Mucosa of gallbladder (tissue), 1 donor: Measurements from ENCODE around the gene FAM241B. TPM values are rescaled to one million over a fixed set of nuclear protein-coding genes. Genes with fewer than 3 reads are reported as not detected.
A peak's percentile ranks its signal among the peaks of the same experiment; 100 is the strongest.

Experiments
- DNase-seq: peaks from one replicate; pipeline ENCODE4 v3.0.0-alpha.2; 2020; ENCODE audit warnings: low spot score
- total RNA-seq: library from RNA; stranded (reverse); gene quantifications from one replicate; pipeline ENCODE4 v1.2.1, GENCODE V29; 2021
- donor health status: DM: no; HTN: no; CAD: no.

The FAM241B gene
- total RNA-seq, 1 donor from 2014 or later = 4.0 TPM

GRCh38 chr10:69634759-69635425, 4.8 kb downstream of the FAM241B start:
- DNase-seq = no peak

- no peak for DNase-seq
Observed at GRCh38 chr10:69635428-69636272, 5.6 kb downstream of the FAM241B start.

- no peak for DNase-seq
Observed at GRCh38 chr10:69636273-69636575, 6.2 kb downstream of the FAM241B start.

- DNase-seq = no peak
Observed at GRCh38 chr10:69636626-69637605, 6.9 kb downstream of the FAM241B start.

DNA sequence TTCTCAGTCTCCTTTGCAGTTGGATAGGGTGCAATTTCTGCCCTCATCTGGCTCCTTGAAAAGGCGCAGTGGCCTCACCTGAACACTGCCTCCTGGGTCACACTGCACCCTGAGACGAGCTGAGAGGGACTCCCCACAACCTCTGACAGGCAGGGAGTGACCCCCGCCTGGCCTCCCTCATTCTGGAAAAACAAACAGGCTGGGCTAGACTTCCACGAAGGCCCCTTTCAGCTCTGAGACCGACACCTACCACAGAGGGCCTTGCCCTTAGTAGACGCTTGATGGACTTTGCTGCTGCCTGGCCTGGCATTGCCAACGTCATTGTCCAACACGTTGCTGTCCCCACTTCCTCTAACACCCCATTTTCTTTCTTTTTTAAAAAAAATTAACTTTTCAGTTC, 8.6 kb downstream of the FAM241B start:
- no peak for DNase-seq

DNA sequence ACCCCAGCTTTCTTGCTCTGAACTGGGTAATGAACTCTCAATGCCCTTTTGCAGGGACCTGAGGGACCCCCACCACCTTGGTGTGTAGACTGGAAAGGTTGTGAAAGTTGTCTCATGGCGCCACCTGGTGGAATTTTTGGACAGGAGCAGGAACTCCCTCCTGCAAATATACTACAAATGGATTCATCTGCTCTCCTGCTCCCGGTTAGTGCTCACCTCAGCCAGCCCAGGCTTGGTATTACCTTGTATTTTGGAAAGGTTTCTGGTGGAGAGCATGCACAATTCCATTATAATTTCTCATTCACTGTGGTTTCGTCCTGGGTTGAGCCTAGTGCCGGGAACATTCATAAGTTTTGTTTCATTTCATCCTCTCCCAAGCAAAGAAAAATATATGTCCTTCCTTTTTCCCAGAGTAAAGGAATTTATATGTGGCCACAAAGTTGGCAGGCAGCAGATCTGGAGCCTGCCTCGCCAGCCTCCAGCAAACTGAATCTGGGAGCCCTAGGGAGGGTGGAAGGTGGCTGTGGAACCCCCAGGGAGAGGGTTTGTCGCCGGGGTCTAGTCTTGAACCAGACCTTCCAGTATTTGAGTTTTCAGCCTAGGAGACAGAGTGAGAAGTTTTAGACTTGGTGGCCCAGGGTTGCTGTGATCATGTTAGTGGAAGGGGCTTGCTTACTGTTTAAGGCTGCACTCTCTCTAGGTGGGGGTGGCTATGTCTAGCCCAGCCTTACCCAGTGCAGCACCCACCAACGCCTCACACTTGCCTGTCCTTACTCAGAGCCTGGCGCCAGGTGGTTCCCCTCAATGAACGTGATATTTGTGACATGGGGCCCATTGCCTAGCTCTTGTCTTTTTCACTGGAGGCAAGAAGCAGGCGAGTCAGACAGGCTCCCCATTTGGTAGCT, 9.5 kb downstream of the FAM241B start:
- peak; percentile 63 for DNase-seq

DNA sequence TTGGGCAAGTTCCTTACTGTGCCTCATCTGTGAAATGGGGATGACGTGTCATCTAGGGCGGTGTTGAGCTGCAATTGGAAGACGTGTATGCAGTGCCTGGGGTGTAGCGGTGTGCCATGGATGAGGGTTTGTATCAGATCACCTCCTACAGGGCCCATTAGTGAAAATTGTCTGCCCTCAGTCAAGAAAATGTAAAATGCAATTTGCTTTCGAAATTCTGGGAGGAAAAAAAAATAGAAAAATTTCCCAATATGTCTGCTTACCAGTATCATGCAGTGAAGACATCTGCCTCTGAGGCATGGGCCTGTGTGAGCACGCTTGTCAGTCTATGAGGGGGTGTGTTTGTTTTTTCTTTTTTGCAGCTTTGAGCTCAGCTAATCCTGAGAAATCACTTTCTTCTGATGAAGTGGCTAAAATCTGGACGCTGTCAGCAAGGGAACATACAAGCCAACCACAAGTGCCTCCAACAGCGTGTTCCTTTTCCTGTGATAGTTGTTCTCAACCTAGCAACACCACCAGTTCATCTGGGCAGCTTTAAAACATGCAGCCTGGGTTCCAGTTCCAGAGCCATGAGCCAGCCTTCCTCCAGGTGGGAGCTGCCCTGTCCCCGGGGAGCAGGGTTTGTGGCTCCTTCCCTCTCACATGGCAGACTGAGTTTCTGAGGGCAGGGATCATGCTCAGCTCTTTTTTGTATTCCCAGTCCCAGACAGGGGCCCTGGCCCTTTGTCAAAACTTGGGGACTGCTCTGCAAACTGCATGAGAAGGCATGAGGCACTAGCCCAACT, 10.3 kb downstream of the FAM241B start:
- no peak for DNase-seq

DNA sequence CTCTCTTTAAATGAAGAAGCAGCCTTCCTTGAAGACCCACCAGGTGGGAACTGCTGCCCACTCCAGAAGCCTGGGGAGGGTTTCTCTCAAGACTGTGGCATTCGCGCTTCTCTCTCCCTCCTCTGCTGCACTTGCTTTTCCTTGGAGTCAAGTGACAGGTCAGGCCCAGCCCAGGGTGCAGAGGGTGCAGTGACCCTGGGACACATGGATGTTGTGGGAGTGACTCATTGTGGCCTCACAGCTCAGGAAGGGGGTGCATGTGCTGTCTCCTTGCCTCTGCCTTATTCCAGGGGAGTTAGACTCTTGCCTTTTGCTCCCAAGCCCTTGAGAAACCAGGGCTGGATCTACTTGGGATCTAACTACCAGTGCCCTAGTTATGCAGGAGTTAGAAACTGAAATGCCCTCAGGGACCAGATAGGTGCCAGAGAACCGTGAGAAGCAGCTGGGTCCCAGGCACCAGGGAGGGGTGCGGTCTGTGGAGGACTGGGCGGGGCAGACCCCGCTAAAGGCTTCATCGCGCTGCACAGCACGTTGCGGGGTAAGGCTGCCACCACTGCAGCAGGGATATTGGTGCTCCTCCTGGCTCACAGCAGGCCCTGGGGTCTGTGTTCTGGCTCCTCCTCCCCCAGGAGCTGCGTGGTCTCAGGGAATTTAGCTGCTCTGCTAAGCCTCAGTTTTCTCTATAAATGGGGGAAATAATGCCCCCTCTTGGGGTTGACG, 11.4 kb downstream of the FAM241B start:
- DNase-seq = no peak

DNA sequence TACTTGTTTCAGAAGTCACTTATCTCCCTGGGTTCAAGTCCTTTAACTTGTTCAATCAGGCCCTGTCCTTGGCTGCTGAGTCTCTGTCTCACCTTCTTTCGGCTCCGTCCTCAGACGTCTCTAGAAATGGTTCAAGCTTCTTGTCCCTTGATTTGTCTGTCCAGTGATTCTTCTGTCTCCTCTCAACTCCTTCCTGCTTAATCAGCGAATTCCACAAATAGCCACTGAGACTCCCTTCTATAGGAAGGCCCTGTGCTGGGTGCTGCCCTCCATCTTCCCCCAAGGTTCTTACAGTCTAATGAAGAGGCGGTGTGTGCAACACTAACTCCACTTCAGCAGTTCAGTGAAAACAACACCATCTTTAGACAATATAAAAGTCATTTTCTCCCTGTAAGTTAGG, 12.7 kb downstream of the FAM241B start:
- no peak for DNase-seq

DNA sequence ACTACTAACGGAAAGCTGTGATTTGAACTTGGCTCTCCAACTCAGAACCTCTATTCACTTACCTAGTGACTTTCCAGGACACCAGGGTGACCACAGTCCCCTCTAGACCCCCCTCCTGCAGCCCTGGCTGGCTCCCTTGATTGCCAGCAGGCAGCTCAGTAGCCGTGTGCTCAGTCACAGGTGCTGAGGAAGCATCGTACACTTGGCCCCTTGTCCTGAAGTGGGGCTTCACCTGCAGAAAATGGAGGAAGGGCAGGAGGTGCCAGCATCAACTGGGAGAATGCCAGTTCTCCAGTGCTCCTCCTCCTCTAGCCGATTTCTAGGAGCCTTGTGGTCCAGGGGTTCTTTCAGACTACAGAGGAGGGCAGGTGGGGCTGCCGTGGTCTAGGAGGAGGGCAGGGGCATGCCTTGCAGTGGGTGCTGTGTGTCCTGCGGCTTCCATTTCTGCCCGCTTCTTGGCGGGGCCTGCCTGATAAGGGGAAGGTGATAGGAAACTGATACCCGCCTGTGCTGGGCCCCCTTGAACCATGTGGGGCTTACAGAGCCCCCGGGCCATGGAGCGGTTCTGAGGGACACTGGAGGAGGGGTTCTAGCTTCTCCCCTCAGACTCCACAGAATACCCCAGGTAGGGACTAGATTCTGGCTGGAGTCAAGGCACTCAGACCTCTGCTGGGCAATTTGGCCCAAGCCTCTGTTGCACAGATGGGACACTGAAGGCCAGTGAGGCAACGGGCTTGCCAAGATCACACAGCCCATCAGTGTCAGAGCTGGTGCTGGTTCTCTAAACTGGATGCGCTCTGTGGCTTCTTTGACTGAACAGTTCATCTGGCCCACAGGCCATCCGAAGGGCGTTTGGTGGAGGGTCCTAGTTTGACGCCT, 14.0 kb downstream of the FAM241B start:
- no peak for DNase-seq

DNA sequence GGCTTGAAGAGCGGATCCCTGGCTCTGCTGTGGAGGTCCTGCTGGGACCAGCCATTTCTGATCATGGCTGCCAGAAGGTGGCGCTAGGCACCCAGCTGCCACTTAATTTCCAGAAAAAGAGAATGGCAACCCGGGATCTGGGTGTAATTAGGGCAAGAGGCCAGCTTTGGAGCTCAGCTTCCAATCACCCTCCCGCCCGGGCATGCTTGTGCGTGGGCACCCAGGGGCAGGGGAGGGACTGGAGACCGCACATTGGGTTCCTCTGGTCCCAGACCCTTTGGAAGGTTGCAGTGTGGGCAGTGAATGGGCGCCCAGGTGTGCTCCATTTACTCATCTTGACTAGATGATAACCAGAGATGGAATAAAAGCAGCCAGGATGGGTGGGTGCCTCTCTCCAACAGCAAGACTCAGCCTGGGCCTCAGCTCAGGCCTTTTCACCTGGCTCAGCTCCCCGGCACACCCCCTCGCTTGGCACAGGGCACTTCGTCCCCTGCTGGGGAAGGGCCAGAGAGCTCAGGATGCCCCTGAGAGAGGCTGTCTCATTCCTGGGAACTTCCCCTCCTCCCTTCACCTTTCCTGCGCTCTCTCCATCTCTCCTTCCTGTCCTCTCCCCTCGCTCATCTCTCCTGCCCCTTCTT, 14.7 kb downstream of the FAM241B start:
- peak; percentile 53 for DNase-seq

DNA sequence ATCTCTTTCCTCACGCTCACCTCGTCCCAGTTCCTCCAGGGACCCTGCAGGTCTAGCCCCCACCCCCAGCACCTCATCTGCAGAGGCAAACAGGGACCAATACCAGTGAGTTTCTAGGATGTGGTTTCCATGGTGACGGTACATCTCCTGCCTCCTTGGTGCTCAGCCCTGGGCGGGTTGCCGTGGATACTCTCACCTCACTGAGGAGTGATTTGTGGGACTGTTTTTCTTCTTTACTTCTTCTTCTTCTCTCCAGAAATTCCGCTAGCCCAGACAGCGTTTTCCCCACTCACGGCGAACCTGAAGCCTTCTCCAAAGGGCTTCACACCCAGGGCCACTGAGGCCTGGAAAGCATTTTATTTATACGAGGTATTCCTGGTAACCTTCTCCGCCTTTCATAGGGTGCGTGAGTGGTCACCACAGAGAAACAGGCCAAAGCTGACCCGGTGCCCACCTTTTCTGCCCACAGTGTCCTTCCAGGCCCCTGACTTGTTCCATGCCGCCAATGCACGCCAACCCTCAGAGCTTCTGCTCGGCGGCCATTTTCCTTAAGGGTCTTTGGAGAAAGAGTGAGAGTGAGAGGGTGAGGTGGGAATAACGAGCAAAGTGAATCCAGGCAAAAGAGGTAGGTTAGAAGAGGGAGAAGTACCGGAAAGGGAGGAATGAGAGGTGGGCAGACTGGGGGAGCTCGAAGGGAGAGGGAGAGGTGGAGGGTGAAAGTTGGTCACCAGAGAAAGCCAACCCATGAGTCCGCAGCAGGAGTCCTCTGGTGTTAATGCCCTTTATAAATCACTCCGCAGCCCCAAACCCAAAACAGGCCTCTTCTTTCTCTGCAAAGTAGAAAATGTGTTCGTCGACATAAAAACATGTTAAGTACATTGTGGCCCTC, 15.5 kb downstream of the FAM241B start:
- DNase-seq = no peak

DNA sequence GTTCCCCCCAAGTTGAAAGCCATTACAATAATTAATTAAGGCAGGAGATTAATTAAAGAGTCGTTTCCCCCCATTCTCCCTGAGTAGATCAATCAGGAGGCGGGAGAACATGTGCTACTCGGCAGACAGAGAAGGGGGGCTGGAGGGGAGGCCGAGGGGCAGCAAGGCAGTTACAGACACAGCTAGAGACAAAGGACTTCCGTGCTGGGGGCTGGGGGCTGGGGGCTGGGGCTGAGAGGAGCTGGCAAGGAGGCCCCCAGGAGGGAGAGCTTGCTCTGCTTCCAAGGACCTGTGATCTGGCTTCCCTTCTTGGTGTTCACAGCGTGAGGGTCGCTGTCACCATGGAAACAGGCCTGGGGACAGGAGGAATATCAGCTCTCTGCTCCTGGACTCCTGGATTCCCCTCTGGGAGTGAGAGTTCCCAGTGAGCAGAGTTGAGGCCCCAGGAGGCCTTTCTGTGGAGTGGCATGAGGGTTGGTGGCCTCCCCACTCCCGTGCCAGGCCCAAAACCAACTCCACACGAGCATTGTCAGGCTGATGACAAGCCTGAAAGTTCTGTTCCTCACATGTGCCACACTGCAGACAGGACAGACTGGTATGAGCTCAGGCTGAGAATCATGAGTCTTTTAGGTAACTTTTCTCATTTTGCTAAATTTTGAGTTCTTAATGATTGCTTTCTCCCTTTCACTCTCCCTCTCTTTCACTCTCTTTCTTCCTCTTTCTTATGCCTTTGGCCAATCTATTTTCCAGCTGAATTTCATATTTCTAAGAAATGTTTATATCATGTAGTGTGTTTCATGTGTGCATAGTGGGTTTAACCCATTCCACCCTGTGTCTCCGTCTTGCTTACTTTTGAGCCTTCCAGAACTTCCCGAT, 16.4 kb downstream of the FAM241B start:
- DNase-seq = no peak

DNA sequence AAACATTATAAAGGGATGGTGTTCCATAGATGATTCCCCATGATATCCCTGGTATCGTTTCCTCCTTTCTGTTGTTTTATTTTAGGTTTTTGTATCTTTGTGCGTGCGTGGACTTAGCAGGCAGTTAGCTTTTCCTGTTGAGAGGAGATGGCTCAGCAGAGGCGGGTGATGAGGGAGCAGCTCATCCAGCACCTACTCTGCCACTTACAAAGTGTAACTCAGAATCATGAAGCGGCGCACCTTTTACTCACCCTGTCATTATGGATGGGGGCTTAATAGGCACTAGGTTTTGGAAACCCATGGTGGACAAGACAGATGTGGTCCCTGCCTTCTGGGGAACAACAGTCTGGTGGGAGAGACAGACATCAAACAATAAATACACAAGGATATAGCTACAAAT, 17.1 kb downstream of the FAM241B start:
- no peak for DNase-seq

DNA sequence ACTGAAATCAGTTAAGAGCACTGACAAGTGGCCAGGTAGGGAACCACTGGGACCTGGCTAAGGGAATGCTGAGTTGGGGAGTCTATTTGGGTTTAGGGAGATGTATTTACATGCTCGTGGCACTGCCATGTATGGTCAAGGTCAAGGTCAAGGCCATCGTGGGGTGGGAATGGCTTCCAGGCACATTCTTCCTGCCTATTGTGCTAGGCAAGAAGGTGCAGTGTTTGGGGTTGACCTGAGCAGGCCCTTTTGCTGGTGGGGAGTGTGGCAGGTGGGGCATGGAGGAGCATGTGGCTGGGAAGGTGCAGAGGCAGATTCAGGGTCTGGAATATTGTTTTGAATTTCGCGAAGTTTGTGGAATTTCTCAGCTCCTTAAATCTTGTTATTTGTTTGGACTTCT, 17.8 kb downstream of the FAM241B start:
- DNase-seq = no peak

DNA sequence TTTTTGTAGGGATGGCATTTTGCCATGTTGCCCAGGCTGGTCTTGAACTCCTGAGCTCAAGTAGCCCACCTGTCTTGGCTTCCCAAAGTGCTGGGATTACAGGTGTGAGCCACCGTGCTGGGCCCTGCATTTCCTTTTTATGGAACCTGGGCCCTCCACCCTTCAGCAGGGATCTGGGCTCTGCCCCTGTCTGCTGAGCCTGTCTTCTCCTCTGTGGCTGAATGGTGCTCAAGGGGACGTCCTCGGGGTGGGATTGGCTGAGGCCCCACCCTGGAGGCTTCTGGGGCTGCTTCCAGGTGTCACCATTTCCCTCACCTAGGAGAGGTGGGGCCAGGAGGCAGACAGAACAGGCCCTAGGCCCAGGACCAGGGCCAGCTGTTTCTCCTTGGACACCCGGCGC, 18.4 kb downstream of the FAM241B start:
- no peak for DNase-seq
